HepG2 (cell line): Measurements from ENCODE around the gene DHFR. TPM values are rescaled to one million over a fixed set of nuclear protein-coding genes. Genes with fewer than 3 reads are reported as not detected.

Experiments used
- AKAP8 ChIP-seq: sonication (generic); formaldehyde crosslinking; IDR thresholded peaks from 2 replicates; pipeline ENCODE4 v1.5.1; 2020; ENCODE audit warnings: mild to moderate bottlenecking, missing genetic modification reagents
- ARNT2 ChIP-seq: sonication (generic); formaldehyde crosslinking; IDR thresholded peaks from 2 replicates; pipeline ENCODE4 v1.8.0; 2022; ENCODE audit warnings: mild to moderate bottlenecking, low read depth, missing genetic modification reagents, moderate library complexity
- BCL6 ChIP-seq: IDR thresholded peaks from 2 replicates; pipeline ENCODE4 v1.6.1; 2016; ENCODE audit warnings: missing genetic modification reagents, missing compliant biosample characterization
- HDAC2 ChIP-seq: sonication (generic); formaldehyde crosslinking; IDR thresholded peaks from 2 replicates; pipeline ENCODE4 v1.4.0; 2020; ENCODE audit warnings: missing genetic modification reagents
- HNRNPLL ChIP-seq: fragments of 200-400 bp; formaldehyde crosslinking; IDR thresholded peaks from 2 replicates; pipeline ENCODE4 v1.6.1; 2017; ENCODE audit warnings: mild to moderate bottlenecking, low read depth, low read length; ENCODE audit not compliant: poor library complexity, severe bottlenecking
- KLF11 ChIP-seq: IDR thresholded peaks from 2 replicates; pipeline ENCODE4 v1.6.1; 2016; ENCODE audit warnings: missing compliant biosample characterization
- MAFG ChIP-seq: sonication (generic); formaldehyde crosslinking; IDR thresholded peaks from 2 replicates; pipeline ENCODE4 v1.5.1; 2020; ENCODE audit warnings: mild to moderate bottlenecking, missing genetic modification reagents
- MXI1 ChIP-seq: IDR thresholded peaks from 3 replicates; pipeline ENCODE4 v1.6.1; 2012; ENCODE audit warnings: low read depth, low read length, inconsistent platforms, borderline replicate concordance
- SRSF1 ChIP-seq: fragments of 200-400 bp; formaldehyde crosslinking; optimal IDR thresholded peaks from 2 replicates; pipeline ENCODE3; 2017; ENCODE audit warnings: mild to moderate bottlenecking, low read depth, low read length, moderate library complexity
- ZNF160 ChIP-seq: sonication (generic); formaldehyde crosslinking; IDR thresholded peaks from 2 replicates; pipeline ENCODE4 v1.8.0; 2022; ENCODE audit warnings: mild to moderate bottlenecking, inconsistent platforms, missing genetic modification reagents
- ZNF274 ChIP-seq: sonication (generic); formaldehyde crosslinking; IDR thresholded peaks from 2 replicates; pipeline ENCODE4 v1.5.1; 2020; ENCODE audit warnings: mild to moderate bottlenecking, missing genetic modification reagents
- ZNF607 ChIP-seq: sonication (generic); formaldehyde crosslinking; IDR thresholded peaks from 2 replicates; pipeline ENCODE4 v1.5.1; 2020; ENCODE audit warnings: missing genetic modification reagents, mild to moderate bottlenecking, borderline replicate concordance
- ZNF709 ChIP-seq: sonication (generic); formaldehyde crosslinking; IDR thresholded peaks from 2 replicates; pipeline ENCODE4 v1.5.0; 2020; ENCODE audit warnings: mild to moderate bottlenecking, missing genetic modification reagents
- ZNF749 ChIP-seq: sonication (generic); formaldehyde crosslinking; IDR thresholded peaks from 2 replicates; pipeline ENCODE4 v1.8.0; 2022; ENCODE audit warnings: mild to moderate bottlenecking, missing genetic modification reagents, moderate library complexity, borderline replicate concordance
- polyA plus RNA-seq, 8 experiments: library from polyadenylated mRNA; depleted of rRNA in 3 of 8; stranded (reverse) in 7 of 8; unstranded in 1 of 8; fragments of >200 nt; fragmentation: Illumina TruSeq in 4 of 8; extraction: Trizol in 4 of 8; gene quantifications; 2 replicates each; pipeline versions ENCODE4 v1.2.1 to v1.2.3, GENCODE V29; 2011 to 2016; ENCODE audit warnings: low read depth in 4 of 8, missing spikeins in 1 of 8, mixed read lengths in 1 of 8; ENCODE audit not compliant: insufficient read depth in 1 of 8
- total RNA-seq, 5 experiments: library from RNA; depleted of rRNA; stranded (reverse); fragments of >200 nt; fragmentation: Illumina TruSeq; extraction: Trizol; gene quantifications; 2 replicates each; pipeline ENCODE4 v1.2.3, GENCODE V29; 2016; ENCODE audit warnings: low read depth in 1 of 5
- TF ChIP-seq, protein P1 (sequence below): sonication (generic); formaldehyde crosslinking; IDR thresholded peaks from 2 replicates; pipeline ENCODE4 v1.5.1; 2020; ENCODE audit warnings: mild to moderate bottlenecking, missing genetic modification reagents, moderate library complexity
- TF ChIP-seq, protein P2 (sequence below): sonication (generic); formaldehyde crosslinking; IDR thresholded peaks from 2 replicates; pipeline ENCODE4 v1.5.0; 2020; ENCODE audit warnings: missing genetic modification reagents, mild to moderate bottlenecking, borderline replicate concordance
- TF ChIP-seq, protein P3 (sequence below): sonication (generic); formaldehyde crosslinking; IDR thresholded peaks from 2 replicates; pipeline ENCODE4 v1.4.0; 2020; ENCODE audit warnings: mild to moderate bottlenecking, missing genetic modification reagents
- TF ChIP-seq, protein P4 (sequence below): sonication (generic); IDR thresholded peaks from 2 replicates; pipeline ENCODE4 v1.6.1; 2016; ENCODE audit warnings: low read depth, borderline replicate concordance

The DHFR gene
- total and polyA plus RNA-seq, 2 of the 13 experiments (the other 11 are each of a cell fraction or from before 2014, with no cell fraction given): 22.8 to 59.0 TPM

DNA sequence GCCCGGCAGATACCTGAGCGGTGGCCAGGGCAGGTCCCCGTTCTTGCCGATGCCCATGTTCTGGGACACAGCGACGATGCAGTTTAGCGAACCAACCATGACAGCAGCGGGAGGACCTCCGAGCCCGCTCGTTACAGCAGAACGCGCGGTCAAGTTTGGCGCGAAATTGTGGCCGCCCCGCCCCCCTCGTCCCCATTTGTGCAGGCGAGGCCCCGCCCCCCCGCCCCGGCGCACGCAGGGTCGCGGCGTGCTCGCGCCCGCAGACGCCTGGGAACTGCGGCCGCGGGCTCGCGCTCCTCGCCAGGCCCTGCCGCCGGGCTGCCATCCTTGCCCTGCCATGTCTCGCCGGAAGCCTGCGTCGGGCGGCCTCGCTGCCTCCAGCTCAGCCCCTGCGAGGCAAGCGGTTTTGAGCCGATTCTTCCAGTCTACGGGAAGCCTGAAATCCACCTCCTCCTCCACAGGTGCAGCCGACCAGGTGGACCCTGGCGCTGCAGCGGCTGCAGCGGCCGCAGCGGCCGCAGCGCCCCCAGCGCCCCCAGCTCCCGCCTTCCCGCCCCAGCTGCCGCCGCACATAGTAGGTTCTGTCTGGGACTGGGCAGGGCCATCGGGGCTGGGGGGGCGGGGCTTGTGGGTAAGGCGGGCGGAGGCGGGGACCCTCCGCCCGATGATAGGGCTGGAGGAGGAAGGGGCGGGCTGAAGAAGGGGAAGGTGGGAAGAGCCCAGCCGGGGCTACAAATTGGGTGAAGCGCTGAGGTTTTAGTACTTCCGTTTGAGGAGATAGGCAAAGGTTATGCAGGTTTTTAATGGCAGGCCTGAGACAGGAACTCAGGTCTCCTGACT is at the start of gene DHFR, which contains the start of gene MSH3 (continued):
- TF ChIP-seq, protein P1, sequence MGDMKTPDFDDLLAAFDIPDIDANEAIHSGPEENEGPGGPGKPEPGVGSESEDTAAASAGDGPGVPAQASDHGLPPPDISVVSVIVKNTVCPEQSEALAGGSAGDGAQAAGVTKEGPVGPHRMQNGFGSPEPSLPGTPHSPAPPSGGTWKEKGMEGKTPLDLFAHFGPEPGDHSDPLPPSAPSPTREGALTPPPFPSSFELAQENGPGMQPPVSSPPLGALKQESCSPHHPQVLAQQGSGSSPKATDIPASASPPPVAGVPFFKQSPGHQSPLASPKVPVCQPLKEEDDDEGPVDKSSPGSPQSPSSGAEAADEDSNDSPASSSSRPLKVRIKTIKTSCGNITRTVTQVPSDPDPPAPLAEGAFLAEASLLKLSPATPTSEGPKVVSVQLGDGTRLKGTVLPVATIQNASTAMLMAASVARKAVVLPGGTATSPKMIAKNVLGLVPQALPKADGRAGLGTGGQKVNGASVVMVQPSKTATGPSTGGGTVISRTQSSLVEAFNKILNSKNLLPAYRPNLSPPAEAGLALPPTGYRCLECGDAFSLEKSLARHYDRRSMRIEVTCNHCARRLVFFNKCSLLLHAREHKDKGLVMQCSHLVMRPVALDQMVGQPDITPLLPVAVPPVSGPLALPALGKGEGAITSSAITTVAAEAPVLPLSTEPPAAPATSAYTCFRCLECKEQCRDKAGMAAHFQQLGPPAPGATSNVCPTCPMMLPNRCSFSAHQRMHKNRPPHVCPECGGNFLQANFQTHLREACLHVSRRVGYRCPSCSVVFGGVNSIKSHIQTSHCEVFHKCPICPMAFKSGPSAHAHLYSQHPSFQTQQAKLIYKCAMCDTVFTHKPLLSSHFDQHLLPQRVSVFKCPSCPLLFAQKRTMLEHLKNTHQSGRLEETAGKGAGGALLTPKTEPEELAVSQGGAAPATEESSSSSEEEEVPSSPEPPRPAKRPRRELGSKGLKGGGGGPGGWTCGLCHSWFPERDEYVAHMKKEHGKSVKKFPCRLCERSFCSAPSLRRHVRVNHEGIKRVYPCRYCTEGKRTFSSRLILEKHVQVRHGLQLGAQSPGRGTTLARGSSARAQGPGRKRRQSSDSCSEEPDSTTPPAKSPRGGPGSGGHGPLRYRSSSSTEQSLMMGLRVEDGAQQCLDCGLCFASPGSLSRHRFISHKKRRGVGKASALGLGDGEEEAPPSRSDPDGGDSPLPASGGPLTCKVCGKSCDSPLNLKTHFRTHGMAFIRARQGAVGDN (CRISPR knock-in tag): peak; percentile 88
- peak; percentile 74 for TF ChIP-seq HNRNPLL
- 0 out of 2 replicates have a peak, but pooled peaks have one; percentile 42 for TF ChIP-seq ZNF749 (CRISPR knock-in tag)
- 0 out of 2 replicates have a peak, but pooled peaks have one; percentile 70 for TF ChIP-seq AKAP8 (CRISPR knock-in tag)
- TF ChIP-seq BCL6 (CRISPR knock-in tag): no peak
- peak; percentile 9; the same call in 1 of the 3 replicates for TF ChIP-seq MXI1
- no peak for TF ChIP-seq ZNF607 (CRISPR knock-in tag)
- peak; percentile 59 for TF ChIP-seq SRSF1
- TF ChIP-seq ZNF160 (CRISPR knock-in tag): 0 out of 2 replicates have a peak, but pooled peaks have one; percentile 22
- TF ChIP-seq, protein P2, sequence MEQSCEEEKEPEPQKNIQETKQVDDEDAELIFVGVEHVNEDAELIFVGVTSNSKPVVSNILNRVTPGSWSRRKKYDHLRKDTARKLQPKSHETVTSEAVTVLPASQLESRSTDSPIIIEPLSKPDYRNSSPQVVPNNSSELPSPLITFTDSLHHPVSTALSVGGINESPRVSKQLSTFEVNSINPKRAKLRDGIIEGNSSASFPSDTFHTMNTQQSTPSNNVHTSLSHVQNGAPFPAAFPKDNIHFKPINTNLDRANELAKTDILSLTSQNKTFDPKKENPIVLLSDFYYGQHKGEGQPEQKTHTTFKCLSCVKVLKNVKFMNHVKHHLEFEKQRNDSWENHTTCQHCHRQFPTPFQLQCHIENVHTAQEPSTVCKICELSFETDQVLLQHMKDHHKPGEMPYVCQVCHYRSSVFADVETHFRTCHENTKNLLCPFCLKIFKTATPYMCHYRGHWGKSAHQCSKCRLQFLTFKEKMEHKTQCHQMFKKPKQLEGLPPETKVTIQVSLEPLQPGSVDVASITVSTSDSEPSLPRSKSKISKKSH (CRISPR knock-in tag): no peak
- peak; percentile 15; the same call in 1 of the 2 replicates for TF ChIP-seq KLF11
- TF ChIP-seq HDAC2 (CRISPR knock-in tag): no peak; the same call in 1 of the 2 replicates
- TF ChIP-seq ZNF274 (CRISPR knock-in tag): peak; percentile 18; the same call in 1 of the 2 replicates
- TF ChIP-seq, protein P3, sequence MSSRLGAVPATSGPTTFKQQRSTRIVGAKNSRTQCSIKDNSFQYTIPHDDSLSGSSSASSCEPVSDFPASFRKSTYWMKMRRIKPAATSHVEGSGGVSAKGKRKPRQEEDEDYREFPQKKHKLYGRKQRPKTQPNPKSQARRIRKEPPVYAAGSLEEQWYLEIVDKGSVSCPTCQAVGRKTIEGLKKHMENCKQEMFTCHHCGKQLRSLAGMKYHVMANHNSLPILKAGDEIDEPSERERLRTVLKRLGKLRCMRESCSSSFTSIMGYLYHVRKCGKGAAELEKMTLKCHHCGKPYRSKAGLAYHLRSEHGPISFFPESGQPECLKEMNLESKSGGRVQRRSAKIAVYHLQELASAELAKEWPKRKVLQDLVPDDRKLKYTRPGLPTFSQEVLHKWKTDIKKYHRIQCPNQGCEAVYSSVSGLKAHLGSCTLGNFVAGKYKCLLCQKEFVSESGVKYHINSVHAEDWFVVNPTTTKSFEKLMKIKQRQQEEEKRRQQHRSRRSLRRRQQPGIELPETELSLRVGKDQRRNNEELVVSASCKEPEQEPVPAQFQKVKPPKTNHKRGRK (CRISPR knock-in tag): no peak
- TF ChIP-seq ZNF709 (CRISPR knock-in tag): peak; percentile 58; the same call in 1 of the 2 replicates
- no peak for TF ChIP-seq MAFG
- TF ChIP-seq ARNT2: peak; percentile 84
- TF ChIP-seq, protein P4, sequence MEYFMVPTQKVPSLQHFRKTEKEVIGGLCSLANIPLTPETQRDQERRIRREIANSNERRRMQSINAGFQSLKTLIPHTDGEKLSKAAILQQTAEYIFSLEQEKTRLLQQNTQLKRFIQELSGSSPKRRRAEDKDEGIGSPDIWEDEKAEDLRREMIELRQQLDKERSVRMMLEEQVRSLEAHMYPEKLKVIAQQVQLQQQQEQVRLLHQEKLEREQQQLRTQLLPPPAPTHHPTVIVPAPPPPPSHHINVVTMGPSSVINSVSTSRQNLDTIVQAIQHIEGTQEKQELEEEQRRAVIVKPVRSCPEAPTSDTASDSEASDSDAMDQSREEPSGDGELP: peak; percentile 53; the same call in 1 of the 2 replicates
